ENCODE results near the gene ACOT2. TPM values are rescaled to one million over a fixed set of nuclear protein-coding genes. Genes with fewer than 3 reads are reported as not detected.
A peak's percentile ranks its signal among the peaks of the same experiment; 100 is the strongest.
"Not testable (repeated sequence)": the region's sequence is repeated elsewhere in the genome, so short reads cannot be mapped to it uniquely, and the experiment has no call there.

ACOT2 gene
- total and polyA plus RNA-seq, 8 donors = 24.4 to 44.5 (median 29.1) TPM

- TF ChIP-seq CTCF (IDR thresholded peaks at IDR 0.05) = no peak
- no peak for ATAC-seq
Measured at GRCh38 chr14:73553845-73554244, 15.2 kb upstream of the ACOT2 start.

GRCh38 chr14:73557201-73557600, 11.8 kb upstream of the ACOT2 start:
- H3K27ac ChIP-seq; ATAC-seq; H3K27me3 ChIP-seq; H3K9me3 ChIP-seq; H3K4me3 ChIP-seq; H3K4me1 ChIP-seq; intact Hi-C loops (cut with DNase I); DNase-seq; H3K36me3 ChIP-seq: not testable (repeated sequence)

More at GRCh38 chr14:73553845-73554244, 15.2 kb upstream of the ACOT2 start:
- intact Hi-C loops (cut with DNase I) = no loop called here
- H3K4me1 ChIP-seq = no peaks in the 10 kb centered on the region
- no peak overlapping the region for H3K27ac ChIP-seq
- H3K9me3 ChIP-seq = no peaks in the 10 kb centered on the region
- no peak for DNase-seq
- H3K27me3 ChIP-seq = no peaks in the 10 kb centered on the region
- H3K36me3 ChIP-seq = no peaks in the 10 kb centered on the region
- no peak overlapping the region for H3K4me3 ChIP-seq

GRCh38 chr14:73558238-73558637, 10.8 kb upstream of the ACOT2 start:
- ATAC-seq; H3K27ac ChIP-seq; H3K4me3 ChIP-seq; H3K27me3 ChIP-seq; H3K36me3 ChIP-seq; DNase-seq; H3K4me1 ChIP-seq; intact Hi-C loops (cut with DNase I): not testable (repeated sequence)
- peaks cover 0 to 15% of the 10 kb centered on the region in 2 donors for H3K9me3 ChIP-seq

GRCh38 chr14:73562256-73562655, 6.8 kb upstream of the ACOT2 start:
- H3K9me3 ChIP-seq = peaks cover 0 to 15% of the 10 kb centered on the region in 2 donors
- DNase-seq; H3K4me3 ChIP-seq; intact Hi-C loops (cut with DNase I); H3K27ac ChIP-seq; H3K27me3 ChIP-seq; H3K36me3 ChIP-seq; ATAC-seq: not testable (repeated sequence)
- H3K4me1 ChIP-seq = peaks cover 0 to 10% of the 10 kb centered on the region in 2 donors

- H3K27ac ChIP-seq; H3K36me3 ChIP-seq; H3K27me3 ChIP-seq; DNase-seq; ATAC-seq; H3K4me3 ChIP-seq; intact Hi-C loops (cut with DNase I): not testable (repeated sequence)
- Histone ChIP-seq H3K9me3 (peaks cover 0 to 15% of the 10 kb centered on the region in 2 donors), H3K4me1 (peaks cover 0 to 14% of the 10 kb centered on the region in 2 donors)
Measured at GRCh38 chr14:73562696-73563095, 6.3 kb upstream of the ACOT2 start.

- ATAC-seq; H3K27me3 ChIP-seq; H3K4me3 ChIP-seq; H3K27ac ChIP-seq; intact Hi-C loops (cut with DNase I); DNase-seq; H3K36me3 ChIP-seq: not testable (repeated sequence)
- H3K9me3 ChIP-seq = peaks cover 0 to 15% of the 10 kb centered on the region in 2 donors
- peaks cover 4 to 41% of the 10 kb centered on the region in 2 donors for H3K4me1 ChIP-seq
Measured at GRCh38 chr14:73566431-73566830, 2.6 kb upstream of the ACOT2 start.

GRCh38 chr14:73566935-73567334, 2.1 kb upstream of the ACOT2 start:
- H3K27me3 ChIP-seq; H3K27ac ChIP-seq; DNase-seq; H3K4me3 ChIP-seq; H3K36me3 ChIP-seq; intact Hi-C loops (cut with DNase I); ATAC-seq: not testable (repeated sequence)
- Histone ChIP-seq H3K4me1 (peaks cover 4 to 41% of the 10 kb centered on the region in 2 donors), H3K9me3 (peaks cover 0 to 11% of the 10 kb centered on the region in 2 donors)

GRCh38 chr14:73567358-73567757, 1.7 kb upstream of the ACOT2 start:
- H3K9me3 ChIP-seq = peaks cover 0 to 9% of the 10 kb centered on the region in 2 donors
- no peaks in the 10 kb centered on the region for H3K27me3 ChIP-seq
- DNase-seq (no peak), ATAC-seq (no peak)
- intact Hi-C loops (cut with DNase I) = no loop called here
- peak overlapping the region; percentile 87 to 93 for H3K27ac ChIP-seq
- TF ChIP-seq CTCF (IDR thresholded peaks at IDR 0.05) = no peak
- peak overlapping the region in 1 of 2 donors; percentile 63 for H3K4me3 ChIP-seq
- H3K4me1 ChIP-seq = peaks cover 4 to 41% of the 10 kb centered on the region in 2 donors
- H3K36me3 ChIP-seq = no peaks in the 10 kb centered on the region

All from left lung (tissue), 10 donors.